GM20000 (cell line): ENCODE data around the gene CNTNAP5.

Experiments used
- DNase-seq: peaks from one replicate; pipeline ENCODE4 v3.0.0; 2012; ENCODE audit warnings: low spot score
- CTCF ChIP-seq: IDR thresholded peaks from 2 replicates; pipeline ENCODE4 v1.5.1; 2012; ENCODE audit warnings: mild to moderate bottlenecking, control low read depth; ENCODE audit errors: extremely low read depth, missing control alignments

The CNTNAP5 gene

DNA sequence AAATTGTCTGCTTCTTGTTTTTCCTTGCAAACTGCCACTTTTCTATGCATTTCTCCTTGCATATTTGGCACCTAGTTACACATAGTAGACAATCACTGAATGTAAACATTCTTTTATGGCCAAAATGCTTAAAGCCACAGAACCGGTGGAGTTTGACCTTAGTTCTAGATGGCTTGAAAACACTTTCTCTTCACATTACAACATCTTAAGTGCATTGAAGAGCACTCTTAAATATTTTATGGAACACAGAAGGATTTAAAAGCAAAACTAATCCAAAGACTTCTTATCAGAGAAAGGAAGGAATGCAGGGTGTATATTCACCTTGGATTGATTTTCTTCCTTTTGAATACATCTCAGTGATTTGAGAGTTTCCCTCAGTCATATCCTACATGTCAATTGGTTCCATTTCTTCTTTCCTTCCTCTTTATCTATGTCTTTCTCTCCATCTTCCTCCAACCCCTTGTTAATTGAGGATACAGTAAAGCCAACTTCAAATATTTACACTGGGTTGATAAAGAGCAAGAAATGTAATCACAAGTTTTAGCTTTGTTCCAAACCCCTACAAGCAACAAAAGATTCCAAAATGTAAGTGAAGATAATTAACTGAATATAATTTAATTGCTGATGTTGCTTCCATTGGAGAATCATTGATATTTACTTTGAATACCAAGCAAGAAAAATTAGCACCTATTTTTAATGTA lies 548.0 kb downstream of the CNTNAP5 start:
- no peak for TF ChIP-seq CTCF
- DNase-seq = no peak

DNA sequence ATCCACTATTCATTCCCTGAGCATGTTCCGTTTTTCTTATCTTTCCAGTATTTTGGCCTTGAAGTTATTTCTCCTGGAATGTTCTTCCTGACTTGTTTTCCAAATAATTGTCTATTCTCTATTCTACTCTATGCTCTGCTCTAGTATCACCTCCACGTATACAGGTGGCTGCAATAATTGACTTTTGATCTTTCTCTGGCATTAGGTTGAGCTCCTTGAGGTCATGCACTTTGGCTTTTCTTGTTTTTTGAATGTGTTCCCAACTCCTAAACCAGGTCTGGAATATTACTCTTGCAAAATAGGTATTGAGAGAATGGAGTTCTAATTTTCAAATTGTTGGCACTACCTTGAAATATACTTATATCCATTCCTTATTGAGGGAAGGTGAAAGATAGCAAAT lies 550.4 kb downstream of the CNTNAP5 start:
- DNase-seq = no peak
- no peak for TF ChIP-seq CTCF

DNA sequence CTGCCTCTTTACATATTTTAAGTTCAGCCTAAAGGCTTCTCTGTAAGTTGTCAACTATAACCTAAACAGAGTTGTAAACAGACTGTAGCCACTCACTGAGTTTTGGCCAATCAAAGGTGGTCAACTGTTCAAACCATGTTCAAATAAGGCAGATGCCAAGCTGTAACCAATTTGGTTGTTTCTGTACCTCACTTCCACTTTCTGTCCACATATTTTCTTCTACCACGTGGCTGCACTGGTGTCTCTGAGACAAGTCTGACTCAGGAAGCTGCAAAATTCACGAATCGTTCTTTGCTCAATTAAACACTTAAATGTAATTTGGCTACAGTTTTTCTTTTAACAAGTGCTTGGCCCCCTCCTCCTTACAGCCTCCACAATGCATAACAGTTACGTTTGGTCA lies 555.2 kb downstream of the CNTNAP5 start:
- DNase-seq = no peak

GRCh38 chr2:124582387-124582786 lies 557.3 kb downstream of the CNTNAP5 start:
- no peak for DNase-seq
- TF ChIP-seq CTCF = no peak

More for the DNA sequence above, 555.2 kb downstream of the CNTNAP5 start:
- no peak for TF ChIP-seq CTCF

- no peak for TF ChIP-seq CTCF
- no peak for DNase-seq
These were observed 559.5 kb downstream of the CNTNAP5 start for GRCh38 chr2:124584615-124585014.

GRCh38 chr2:124585277-124585676 lies 560.2 kb downstream of the CNTNAP5 start:
- TF ChIP-seq CTCF = no peak
- no peak for DNase-seq

DNA sequence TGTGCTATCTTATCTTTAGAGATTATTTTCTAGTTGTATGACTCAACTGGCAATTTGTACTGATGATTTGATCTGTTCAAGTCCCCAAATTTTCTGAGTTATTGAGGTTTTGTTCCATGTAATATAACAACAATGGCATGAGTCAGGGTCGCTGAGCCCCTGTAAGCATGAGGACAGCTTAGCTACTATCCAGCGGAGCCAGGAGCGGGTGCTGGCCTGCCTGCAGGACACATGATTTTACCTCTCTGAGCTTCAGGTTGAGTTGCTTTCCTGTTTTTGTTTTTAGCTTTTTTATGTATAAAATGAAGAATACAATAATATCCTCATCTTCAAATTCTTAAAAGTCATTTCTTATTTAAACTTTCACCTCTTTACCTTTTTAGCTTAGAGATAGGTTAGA lies 561.1 kb downstream of the CNTNAP5 start:
- no peak for DNase-seq
- TF ChIP-seq CTCF = no peak
